Adrenal gland (tissue), 12 donors: ENCODE measurements around the gene KCNT1. TPM values are rescaled to one million over a fixed set of nuclear protein-coding genes. Genes with fewer than 3 reads are reported as not detected.

ENCODE experiments used
- DNase-seq, 7 donors: peaks; one replicate each; pipeline ENCODE4 v3.0.0-alpha.2; 2019 to 2020
- H3K27ac ChIP-seq, 5 donors: fragments of 200-600 bp; sonication (generic) in 4 of 5; 1 replicate in 3 of 5; 2 replicates in 2 of 5; pipeline versions ENCODE4 v1.5.1 to v1.8.0; 2016 to 2020; ENCODE audit warnings: mild to moderate bottlenecking in 1 of 5
- H3K27me3 ChIP-seq: fragments of 200-600 bp; 2 replicates; pipeline ENCODE4 v1.8.0; 2021
- H3K36me3 ChIP-seq, 2 donors: fragments of 200-600 bp; replicated peaks in 1 of 2; 1 replicate in 1 of 2; 2 replicates in 1 of 2; pipeline versions ENCODE4 v1.5.1 to v1.8.0; 2018 to 2022
- H3K4me1 ChIP-seq, 2 donors: fragments of 200-600 bp; replicated peaks in 1 of 2; 1 replicate in 1 of 2; 2 replicates in 1 of 2; pipeline versions ENCODE4 v1.5.1 to v1.8.0; 2018 to 2021
- H3K4me3 ChIP-seq, 4 donors: fragments of 200-600 bp; sonication (generic) in 3 of 4; one replicate each; pipeline ENCODE4 v1.5.1; 2016 to 2018
- H3K9me3 ChIP-seq, 3 donors: fragments of 200-600 bp; sonication (generic) in 1 of 3; replicated peaks in 1 of 3; 1 replicate in 2 of 3; 2 replicates in 1 of 3; pipeline versions ENCODE4 v1.5.1 to v1.8.0; 2016 to 2021
- CTCF ChIP-seq, 6 experiments: fragments of 450-650 bp in 4 of 6; fragments of 200-600 bp in 2 of 6; sonication (generic) in 1 of 6; IDR thresholded peaks; 1 replicate in 5 of 6; 2 replicates in 1 of 6; pipeline versions ENCODE4 v1.5.1 to v1.8.0; 2016 to 2021; ENCODE audit warnings: antibody characterized with exemption in 6 of 6, mild to moderate bottlenecking in 2 of 6, moderate library complexity in 1 of 6
- POLR2A ChIP-seq, 2 donors: fragments of 450-650 bp; IDR thresholded peaks; one replicate each; pipeline ENCODE4 v1.6.1; 2017; ENCODE audit warnings: antibody characterized with exemption in 2 of 2, mild to moderate bottlenecking in 2 of 2, moderate library complexity in 1 of 2
- WGBS, 4 donors: extraction: QIAGEN DNeasy Blood & Tissue Kit in 2 of 4; methylation state at CpG; one replicate each; pipeline versions ENCODE4 v1.1.5 to v1.1.7; 2013 to 2017; 5-methylcytosine and 5-hydroxymethylcytosine counted together
- intact Hi-C, 2 donors: fragments of 100-400 bp; cut with DNase I; formaldehyde crosslinking; loops; one replicate each; pipeline versions ENCODE4 v1.14.1 to v1.15.0; 2022 to 2023
- polyA plus RNA-seq, 3 donors: library from polyadenylated mRNA; stranded (reverse); fragments of 200-250 nt in 2 of 3; fragments of 350-450 nt in 1 of 3; fragmentation: Illumina TruSeq in 1 of 3; extraction: RNeasy Lipid Tissue Mini Kit (QIAGEN cat#74804) in 1 of 3; gene quantifications; one replicate each; pipeline ENCODE4 v1.2.3, GENCODE V29; 2013 to 2014
- total RNA-seq, 9 donors: library from RNA; depleted of rRNA in 4 of 9; stranded (reverse); fragments of >200 nt in 4 of 9; fragments of 120-200 nt in 1 of 9; fragmentation: NEBNext Ultra II Directional in 1 of 9; extraction: Animal tissue kit (Norgen Biotek cat#: 25700) in 1 of 9; gene quantifications; one replicate each; pipeline versions ENCODE4 v1.1.0 to v1.2.4, GENCODE V29; 2013 to 2023
- donor health status: healthy with polysubstance abuse.
- donor health status: Bipolar disorder and iron deficiency.
- donor health status: DM: yes; HTN: yes; CAD: no.
- donor health status: DM: no; HTN: no; CAD: no.
- donor health status: DM: no; HTN: no; CAD: no.
- donor health status: DM: yes; HTN: yes; CAD: no.

Gene KCNT1
- total and polyA plus RNA-seq, 12 donors, result 0.05 to 2.4 (median 0.24) TPM; not detected in 6

GRCh38 chr9:135776893-135777622, 75.1 kb downstream of the KCNT1 start:
- intact Hi-C loops, result no loop called here
- H3K4me1 ChIP-seq, result no peaks in the 10 kb centered on the region
- no peaks in the 10 kb centered on the region for H3K36me3 ChIP-seq
- WGBS, 4 donors, result 86 to 89% (median 88%) methylated on average over 9 to 25 of the region's 25 CpGs
- DNase-seq, result no peak
- no peak overlapping the region for H3K27ac ChIP-seq
- TF ChIP-seq POLR2A (IDR thresholded peaks at IDR 0.05) (no peak), CTCF (IDR thresholded peaks at IDR 0.05) (no peak)
- no peaks in the 10 kb centered on the region for H3K27me3 ChIP-seq
- H3K9me3 ChIP-seq, result no peaks in the 10 kb centered on the region
- no peak overlapping the region for H3K4me3 ChIP-seq

- Histone ChIP-seq H3K27me3 (no peaks in the 10 kb centered on the region), H3K36me3 (no peaks in the 10 kb centered on the region), H3K27ac (no peak overlapping the region), H3K9me3 (no peaks in the 10 kb centered on the region), H3K4me1 (no peaks in the 10 kb centered on the region), H3K4me3 (no peak overlapping the region)
- no peak for DNase-seq
- TF ChIP-seq POLR2A (IDR thresholded peaks at IDR 0.05) (no peak), CTCF (IDR thresholded peaks at IDR 0.05) (no peak)
- intact Hi-C loops, result no loop called here
Measured at GRCh38 chr9:135777623-135778177, 75.7 kb downstream of the KCNT1 start.

GRCh38 chr9:135778421-135778820, 76.4 kb downstream of the KCNT1 start:
- intact Hi-C loops, result no loop called here
- Histone ChIP-seq H3K36me3 (no peaks in the 10 kb centered on the region), H3K9me3 (no peaks in the 10 kb centered on the region), H3K27ac (no peak overlapping the region), H3K27me3 (no peaks in the 10 kb centered on the region), H3K4me3 (no peak overlapping the region), H3K4me1 (no peaks in the 10 kb centered on the region)
- WGBS, 4 donors, result 88 to 93% (median 91%) methylated on average over 13 to 19 of the region's 19 CpGs
- TF ChIP-seq POLR2A (IDR thresholded peaks at IDR 0.05) (no peak), CTCF (IDR thresholded peaks at IDR 0.05) (no peak)
- no peak for DNase-seq

GRCh38 chr9:135779571-135779970, 77.6 kb downstream of the KCNT1 start:
- Histone ChIP-seq H3K27me3 (no peaks in the 10 kb centered on the region), H3K27ac (no peak overlapping the region), H3K4me1 (no peaks in the 10 kb centered on the region), H3K4me3 (no peak overlapping the region), H3K9me3 (no peaks in the 10 kb centered on the region), H3K36me3 (no peaks in the 10 kb centered on the region)
- TF ChIP-seq CTCF (IDR thresholded peaks at IDR 0.05), result no peak
- no peak for TF ChIP-seq POLR2A (IDR thresholded peaks at IDR 0.05)
- no peak for DNase-seq
- 80 to 89% (median 85%) methylated on average over 7 to 14 of the region's 14 CpGs for WGBS, 4 donors
- intact Hi-C loops, result no loop called here
